Left colon (tissue), 2 donors: ENCODE measurements around the gene TBC1D17. TPM values are rescaled to one million over a fixed set of nuclear protein-coding genes. Genes with fewer than 3 reads are reported as not detected.

Experiments
- ATAC-seq: fragments of 200-7000 bp; cut with Tn5 transposase; one replicate; pipeline ENCODE4 v1.9.1; 2020; ENCODE audit warnings: mild to moderate bottlenecking, moderate library complexity
- DNase-seq, 2 donors: peaks; one replicate each; pipeline ENCODE4 v3.0.0-alpha.2; 2020
- intact Hi-C, 2 donors: fragments of 100-400 bp; cut with DNase I in 1 of 2; cut with micrococcal nuclease in 1 of 2; formaldehyde crosslinking; loops; one replicate each; pipeline versions ENCODE4 v1.11.2 to v1.14.0; 2022; cut with DNase I, micrococcal nuclease
- total RNA-seq, 2 donors: library from RNA; stranded (reverse); fragmentation: NEBNext Ultra II Directional; extraction: Animal tissue kit (Norgen Biotek cat#: 25700); gene quantifications; one replicate each; pipeline ENCODE4 v1.2.1, GENCODE V29; 2021
- donor health status: DM: no; HTN: no; CAD: no.
- donor health status: DM: yes; HTN: yes; CAD: no.

The TBC1D17 gene
- total RNA-seq, 2 donors from 2014 or later: 32.8 to 36.4 TPM

GRCh38 chr19:49858088-49858985 lies 19.2 kb upstream of the TBC1D17 start:
- intact Hi-C loops: no loop called here
- ATAC-seq (no peak), DNase-seq (peak in 1 of 2 donors; percentile 7)

GRCh38 chr19:49859682-49860335 lies 17.7 kb upstream of the TBC1D17 start:
- ATAC-seq (no peak), DNase-seq (peak in 1 of 2 donors; percentile 22)
- intact Hi-C loops: no loop called here

DNA sequence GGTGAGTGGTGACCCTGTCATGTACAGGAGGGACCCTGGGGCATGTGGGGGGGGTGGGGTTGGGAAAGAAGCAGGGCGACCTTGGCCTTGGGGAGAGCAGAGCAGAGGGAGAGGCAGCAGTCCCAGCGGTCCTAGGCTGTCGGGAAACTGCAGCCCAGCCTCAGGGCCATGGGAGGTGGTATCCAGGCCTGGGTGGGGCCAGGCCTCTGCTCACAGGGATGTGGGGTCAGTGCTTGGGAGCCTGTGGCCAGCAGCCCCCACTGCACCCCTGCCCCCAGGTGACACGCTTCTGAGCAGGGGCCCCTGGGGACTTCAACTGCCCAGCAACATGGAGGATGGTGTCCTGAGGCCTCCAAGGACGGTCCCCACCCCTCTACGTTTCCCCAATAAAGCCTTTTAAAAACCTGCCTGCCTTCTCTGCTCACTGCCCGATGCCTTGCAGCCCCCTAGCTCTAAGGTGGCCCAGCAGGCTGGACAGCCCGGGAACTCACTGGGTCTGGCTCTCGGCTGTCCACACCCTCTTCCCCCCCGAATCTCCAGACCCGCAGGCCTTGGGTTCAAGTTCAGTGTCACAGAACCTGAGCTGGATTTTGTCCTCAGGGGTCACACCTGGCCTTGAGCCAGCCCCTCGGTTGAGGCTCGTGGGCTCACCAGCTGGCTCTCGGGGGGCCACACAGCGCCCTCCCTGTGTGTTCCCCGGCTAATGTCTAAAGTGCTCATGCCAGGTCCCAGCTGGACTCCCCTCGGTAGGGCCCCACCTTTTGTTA lies 17.0 kb upstream of the TBC1D17 start:
- intact Hi-C loops: no loop called here
- no peak for ATAC-seq
- DNase-seq: no peak

GRCh38 chr19:49861107-49861506 lies 16.4 kb upstream of the TBC1D17 start:
- DNase-seq (peak; percentile 58 to 71), ATAC-seq (peak; percentile 58)
- intact Hi-C loops: no loop called here

GRCh38 chr19:49861541-49862378 lies 15.7 kb upstream of the TBC1D17 start:
- DNase-seq: peak in 1 of 2 donors; percentile 13
- ATAC-seq: no peak
- intact Hi-C loops: no loop called here

- ATAC-seq: no peak
- peak; percentile 26 to 27 for DNase-seq
- intact Hi-C loops: no loop called here
These were observed 14.9 kb upstream of the TBC1D17 start for GRCh38 chr19:49862391-49863253.

- DNase-seq (peak in 1 of 2 donors; percentile 13), ATAC-seq (no peak)
- intact Hi-C loops: no loop called here
These were observed 14.1 kb upstream of the TBC1D17 start for GRCh38 chr19:49863254-49863934.

DNA sequence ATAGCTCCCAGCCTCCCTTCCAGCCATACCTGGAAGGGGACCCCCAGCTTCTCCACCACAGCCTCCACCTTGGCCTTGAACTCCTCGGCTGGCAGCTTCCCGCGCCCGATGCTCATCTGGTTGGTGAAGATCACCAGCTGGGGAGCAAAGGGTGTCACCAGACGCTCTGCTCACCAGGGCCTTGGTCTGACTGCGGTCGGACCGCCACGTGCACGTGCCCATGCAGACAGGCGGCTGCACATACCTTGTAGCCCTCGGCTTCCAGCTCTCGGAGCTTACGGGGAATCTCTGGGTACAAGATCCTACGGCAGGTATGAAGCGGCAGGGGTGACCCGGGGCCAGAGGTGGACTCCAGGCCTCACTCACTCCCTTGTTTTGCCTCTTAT lies 13.6 kb upstream of the TBC1D17 start:
- ATAC-seq (no peak), DNase-seq (peak; percentile 7 to 23)
- intact Hi-C loops: no loop called here

DNA sequence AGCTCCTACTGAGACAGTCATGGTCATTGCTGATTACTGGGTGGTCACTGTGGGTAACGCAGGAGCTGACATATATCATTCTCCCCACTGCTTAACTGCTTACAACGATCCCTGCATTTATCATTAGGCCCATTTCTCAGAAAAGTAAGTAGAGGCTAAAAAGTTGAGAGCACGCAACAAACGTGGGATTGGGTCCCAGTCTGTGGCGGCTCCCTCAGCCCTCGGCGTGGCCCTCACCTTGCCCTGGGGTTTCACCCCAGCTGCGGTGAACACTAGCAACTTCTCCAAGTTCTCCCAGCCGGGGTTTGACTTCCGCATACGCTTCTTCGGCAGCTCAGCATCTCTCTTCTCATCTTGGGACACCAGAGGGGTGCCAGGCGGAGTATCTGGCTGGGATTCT lies 12.6 kb upstream of the TBC1D17 start:
- intact Hi-C loops: no loop called here
- no peak for DNase-seq
- no peak for ATAC-seq

DNA sequence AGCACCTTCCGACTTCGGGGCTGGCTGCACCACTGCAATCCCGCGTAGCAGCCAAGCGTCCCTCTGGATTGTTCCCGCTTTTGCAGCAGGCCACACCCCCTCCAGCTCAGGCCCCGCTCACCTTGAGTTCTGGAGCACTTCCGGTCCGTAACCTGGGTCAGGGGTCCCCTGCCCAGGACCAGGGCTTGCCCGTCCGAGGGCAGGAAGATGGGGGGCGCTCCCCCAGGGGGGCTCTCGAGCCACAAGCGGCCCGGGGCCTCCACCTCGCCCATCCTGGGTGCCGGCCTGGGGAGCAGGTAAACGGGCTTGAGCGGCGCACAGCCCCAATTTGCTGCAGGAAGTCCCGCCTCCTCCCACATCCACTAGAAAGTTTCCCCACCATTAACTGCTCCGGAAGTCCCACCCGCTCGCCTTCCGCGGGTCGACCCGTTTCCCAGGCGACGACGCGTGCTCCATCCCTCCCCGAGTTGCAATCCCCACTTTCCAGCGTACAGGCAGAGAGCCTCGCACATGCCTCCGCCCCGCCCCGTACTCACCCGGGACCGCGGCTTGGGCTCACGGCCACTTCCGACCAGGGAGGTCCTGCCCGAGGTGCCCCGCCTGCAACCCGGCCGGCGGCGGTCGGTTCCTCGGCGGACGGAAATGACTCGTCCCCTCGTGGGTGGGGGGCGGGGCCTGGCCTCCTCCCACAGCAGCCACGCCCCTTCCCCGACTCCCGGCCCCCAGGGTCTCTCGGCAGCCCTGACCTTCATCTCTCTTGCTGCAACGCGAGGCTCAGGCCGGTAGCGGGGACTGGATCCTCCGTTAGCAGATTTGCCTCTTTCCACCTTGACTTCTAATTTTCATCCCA lies 10.3 kb upstream of the TBC1D17 start, which contains the start of gene PNKP:
TSS of gene PNKP (minus strand) at position 644 of the 850 bp plus-strand sequence. CDS start at position 272, 372 bp downstream.
- intact Hi-C loops: no loop called here
- peak; percentile 64 for ATAC-seq
- peak; percentile 93 for DNase-seq

DNA sequence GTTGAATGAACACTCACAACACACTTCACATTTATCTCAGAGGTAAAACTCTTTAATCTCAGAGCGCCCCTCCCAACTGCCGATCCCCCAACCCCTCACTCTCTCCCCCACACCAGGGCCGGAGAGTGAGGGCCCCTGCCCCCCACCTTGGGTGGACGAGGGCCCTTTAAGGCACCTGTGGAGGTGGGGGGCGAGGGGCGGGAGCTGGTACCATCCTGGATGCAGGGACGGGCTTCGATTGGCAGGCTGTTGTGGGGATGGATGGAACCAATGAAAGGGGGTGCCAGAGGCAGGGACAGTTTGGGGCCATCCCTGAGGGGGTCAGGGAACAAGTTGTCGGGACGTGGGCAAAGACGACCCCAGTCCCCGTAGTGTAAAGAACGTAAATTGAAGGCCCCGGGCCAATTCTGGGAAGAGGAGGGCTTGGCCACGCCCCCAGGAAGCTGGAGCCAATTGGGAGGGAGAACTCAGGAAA lies 8.5 kb upstream of the TBC1D17 start:
- DNase-seq (peak in 1 of 2 donors; percentile 93), ATAC-seq (peak; percentile 6)
- intact Hi-C loops: no loop called here

DNA sequence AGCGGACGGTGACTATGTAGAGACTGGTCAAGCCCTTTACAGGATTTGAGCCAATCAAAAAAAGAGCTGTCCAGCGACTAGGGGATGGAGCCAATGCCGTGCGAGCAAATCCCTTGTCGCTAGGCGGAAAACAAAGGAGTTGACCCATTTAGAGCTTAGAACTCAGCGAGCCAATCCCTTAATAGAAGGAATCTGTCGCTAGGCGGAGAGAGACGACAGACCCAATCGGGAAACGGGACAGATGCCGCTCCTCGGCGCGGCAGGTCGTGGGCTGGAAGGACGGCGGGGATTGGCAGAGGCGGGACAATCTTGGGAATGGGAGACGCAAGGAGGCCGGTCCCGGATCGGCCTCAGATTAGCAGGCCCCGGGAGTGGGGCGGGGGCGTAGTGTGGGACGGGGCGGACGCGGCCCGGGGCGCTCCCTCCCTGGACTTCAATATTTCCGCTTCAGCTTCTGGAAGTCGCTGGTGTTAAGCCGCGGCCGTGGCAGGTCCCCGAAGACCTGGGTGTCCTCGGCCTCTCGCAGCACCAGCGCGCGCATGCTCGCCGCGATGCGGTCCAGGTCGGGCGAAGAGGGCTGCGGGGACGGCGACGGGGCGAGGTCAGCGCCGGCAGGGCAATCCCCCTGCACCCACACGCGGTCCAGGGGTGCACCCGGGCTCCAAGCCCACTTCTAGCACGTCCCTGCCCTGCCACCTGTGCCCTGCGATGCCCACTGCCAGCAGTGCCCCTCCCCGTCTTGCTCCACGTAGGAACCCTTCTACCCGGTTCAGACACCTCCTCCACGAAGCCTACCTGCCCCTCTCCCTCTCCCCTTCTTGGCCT lies 7.8 kb upstream of the TBC1D17 start:
- intact Hi-C loops: no loop called here
- DNase-seq (peak; percentile 95 to 97), ATAC-seq (peak; percentile 71)

GRCh38 chr19:49870309-49870901 lies 7.1 kb upstream of the TBC1D17 start:
- DNase-seq (no peak), ATAC-seq (no peak)
- intact Hi-C loops: no loop called here

- no peak for ATAC-seq
- intact Hi-C loops: no loop called here
- DNase-seq: no peak
These were observed 6.0 kb upstream of the TBC1D17 start for GRCh38 chr19:49871349-49871985.
